HepG2 (cell line): ENCODE data around the gene LNX2. TPM values are rescaled to one million over a fixed set of nuclear protein-coding genes. Genes with fewer than 3 reads are reported as not detected.

ENCODE experiments used
- BRD4 ChIP-seq: sonication (generic); formaldehyde crosslinking; IDR thresholded peaks from 2 replicates; pipeline ENCODE4 v1.4.0; 2020; ENCODE audit warnings: missing genetic modification reagents
- ETS1 ChIP-seq: sonication (generic); formaldehyde crosslinking; IDR thresholded peaks from 2 replicates; pipeline ENCODE4 v1.4.0; 2020; ENCODE audit warnings: missing genetic modification reagents
- HDAC6 ChIP-seq: fragments of 200-600 bp; sonication (generic); IDR thresholded peaks from 2 replicates; pipeline ENCODE4 v1.7.0; 2017; ENCODE audit warnings: mild to moderate bottlenecking, antibody characterized with exemption, low read length, low read depth
- HNRNPLL ChIP-seq: fragments of 200-400 bp; formaldehyde crosslinking; IDR thresholded peaks from 2 replicates; pipeline ENCODE4 v1.6.1; 2017; ENCODE audit warnings: mild to moderate bottlenecking, low read depth, low read length; ENCODE audit not compliant: poor library complexity, severe bottlenecking
- HOXA9 ChIP-seq: sonication (generic); formaldehyde crosslinking; IDR thresholded peaks from 2 replicates; pipeline ENCODE4 v1.8.1; 2022; ENCODE audit warnings: missing genetic modification reagents, mild to moderate bottlenecking, moderate library complexity, borderline replicate concordance
- KAT2B ChIP-seq: fragments of 150-350 bp; IDR thresholded peaks from 2 replicates; pipeline ENCODE4 v1.6.1; 2014; ENCODE audit warnings: low read depth, low read length, borderline replicate concordance
- MTF2 ChIP-seq: sonication (generic); formaldehyde crosslinking; IDR thresholded peaks from 2 replicates; pipeline ENCODE4 v1.5.0; 2020; ENCODE audit warnings: missing genetic modification reagents, borderline replicate concordance
- NKX3-1 ChIP-seq: sonication (generic); formaldehyde crosslinking; IDR thresholded peaks from 2 replicates; pipeline ENCODE4 v1.5.0; 2020; ENCODE audit warnings: missing genetic modification reagents
- POLR2AphosphoS5 ChIP-seq: IDR thresholded peaks from 2 replicates; pipeline ENCODE4 v1.6.1; 2012; ENCODE audit warnings: low read depth, low read length
- RBFOX2 ChIP-seq: fragments of 200-400 bp; formaldehyde crosslinking; IDR thresholded peaks from 2 replicates; pipeline ENCODE4 v1.6.1; 2017; ENCODE audit warnings: low read depth, mild to moderate bottlenecking, low read length
- RELA ChIP-seq: sonication (generic); formaldehyde crosslinking; IDR thresholded peaks from 2 replicates; pipeline ENCODE4 v1.4.0; 2020; ENCODE audit warnings: missing genetic modification reagents
- SIX1 ChIP-seq: sonication (generic); formaldehyde crosslinking; IDR thresholded peaks from 2 replicates; pipeline ENCODE4 v1.4.0; 2020; ENCODE audit warnings: missing genetic modification reagents, borderline replicate concordance
- TAF15 ChIP-seq: fragments of 200-400 bp; formaldehyde crosslinking; IDR thresholded peaks from one replicate; pipeline ENCODE4 v1.6.1; 2018; ENCODE audit warnings: mild to moderate bottlenecking, low read depth, low read length; ENCODE audit not compliant: poor library complexity, severe bottlenecking
- TARDBP ChIP-seq: sonication (generic); formaldehyde crosslinking; IDR thresholded peaks from 2 replicates; pipeline ENCODE4 v1.8.0; 2022; ENCODE audit warnings: mild to moderate bottlenecking, missing genetic modification reagents
- TBX3 ChIP-seq: fragments of 450-650 bp; IDR thresholded peaks from 2 replicates; pipeline ENCODE4 v1.6.1; 2017; ENCODE audit warnings: antibody characterized with exemption, mild to moderate bottlenecking, inconsistent platforms, borderline replicate concordance
- ZBTB43 ChIP-seq: sonication (generic); formaldehyde crosslinking; conservative IDR thresholded peaks from 2 replicates; pipeline ENCODE4 v1.4.0; 2020; ENCODE audit warnings: missing genetic modification reagents
- ZNF224 ChIP-seq: sonication (generic); formaldehyde crosslinking; IDR thresholded peaks from 2 replicates; pipeline ENCODE4 v1.5.0; 2020; ENCODE audit warnings: mild to moderate bottlenecking, missing genetic modification reagents
- ZNF280D ChIP-seq: sonication (generic); formaldehyde crosslinking; IDR thresholded peaks from 2 replicates; pipeline ENCODE4 v1.5.1; 2020; ENCODE audit warnings: mild to moderate bottlenecking, missing genetic modification reagents
- ZNF281 ChIP-seq: sonication (generic); formaldehyde crosslinking; IDR thresholded peaks from 2 replicates; pipeline ENCODE4 v1.4.0; 2020; ENCODE audit warnings: missing genetic modification reagents, borderline replicate concordance
- ZNF335 ChIP-seq: sonication (generic); formaldehyde crosslinking; IDR thresholded peaks from 2 replicates; pipeline ENCODE4 v1.4.0; 2020; ENCODE audit warnings: missing genetic modification reagents
- ZNF546 ChIP-seq: sonication (generic); formaldehyde crosslinking; conservative IDR thresholded peaks from 2 replicates; pipeline ENCODE4 v1.8.1; 2023; ENCODE audit warnings: mild to moderate bottlenecking, missing genetic modification reagents
- ZSCAN31 ChIP-seq: sonication (generic); formaldehyde crosslinking; IDR thresholded peaks from 2 replicates; pipeline ENCODE4 v1.5.0; 2020; ENCODE audit warnings: low read depth, mild to moderate bottlenecking, missing genetic modification reagents
- polyA plus RNA-seq, 8 experiments: library from polyadenylated mRNA; depleted of rRNA in 3 of 8; stranded (reverse) in 7 of 8; unstranded in 1 of 8; fragments of >200 nt; fragmentation: Illumina TruSeq in 4 of 8; extraction: Trizol in 4 of 8; gene quantifications; 2 replicates each; pipeline versions ENCODE4 v1.2.1 to v1.2.3, GENCODE V29; 2011 to 2016; ENCODE audit warnings: low read depth in 4 of 8, missing spikeins in 1 of 8, mixed read lengths in 1 of 8; ENCODE audit not compliant: insufficient read depth in 1 of 8
- total RNA-seq, 5 experiments: library from RNA; depleted of rRNA; stranded (reverse); fragments of >200 nt; fragmentation: Illumina TruSeq; extraction: Trizol; gene quantifications; 2 replicates each; pipeline ENCODE4 v1.2.3, GENCODE V29; 2016; ENCODE audit warnings: low read depth in 1 of 5

Gene LNX2
- total and polyA plus RNA-seq, 2 of the 13 experiments (the other 11 are each of a cell fraction or from before 2014, with no cell fraction given): 9.2 to 9.7 TPM

GRCh38 chr13:27622102-27622820 is 1.9 kb upstream of the LNX2 start (continued):
- TF ChIP-seq ZNF281 (CRISPR knock-in tag) (no peak), TBX3 (no peak), ETS1 (CRISPR knock-in tag) (no peak), ZNF335 (no peak), BRD4 (no peak), HNRNPLL (no peak), ZBTB43 (CRISPR knock-in tag) (0 out of 2 replicates have a peak, but pooled peaks have one; percentile 3), HOXA9 (no peak), RELA (CRISPR knock-in tag) (no peak), TAF15 (no peak), SIX1 (CRISPR knock-in tag) (no peak), ZNF546 (CRISPR knock-in tag) (no peak), RBFOX2 (no peak; the same call in none of the 2 replicates), KAT2B (no peak), ZNF280D (CRISPR knock-in tag) (no peak), ZSCAN31 (CRISPR knock-in tag) (no peak), MTF2 (CRISPR knock-in tag) (no peak), TARDBP (CRISPR knock-in tag) (no peak), NKX3-1 (no peak), ZNF224 (CRISPR knock-in tag) (no peak), HDAC6 (no peak), POLR2AphosphoS5 (no peak)
